ENCODE measurements around the gene TRUB1. TPM values are rescaled to one million over a fixed set of nuclear protein-coding genes. Genes with fewer than 3 reads are reported as not detected.
"Not testable (repeated sequence)": the region's sequence is repeated elsewhere in the genome, so short reads cannot be mapped to it uniquely, and the experiment has no call there.

The TRUB1 gene
- total RNA-seq, 1 donor from 2014 or later: 9.0 TPM

DNA sequence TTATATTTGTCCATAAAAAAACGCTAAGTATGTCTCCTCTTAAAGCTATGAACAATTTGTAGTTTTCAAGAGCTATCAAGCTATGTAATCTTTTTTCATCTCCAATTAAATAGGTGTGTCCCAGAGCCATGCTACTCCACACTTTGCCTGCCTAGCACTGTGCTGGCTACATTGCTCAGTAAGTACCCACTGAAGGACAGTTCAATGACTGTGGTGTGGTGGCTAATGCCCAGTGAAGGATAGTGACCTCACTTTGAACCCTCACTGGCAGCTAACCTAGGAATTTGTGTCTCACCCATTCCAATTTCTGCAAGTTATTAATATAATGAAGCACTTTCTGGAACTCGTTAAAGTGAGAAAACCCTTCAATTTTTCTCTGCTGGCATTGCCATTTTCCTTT lies 14.4 kb upstream of the TRUB1 start:
- DNase-seq (ENCODE audit: low spot score): no peak
- ATAC-seq: no peak

DNA sequence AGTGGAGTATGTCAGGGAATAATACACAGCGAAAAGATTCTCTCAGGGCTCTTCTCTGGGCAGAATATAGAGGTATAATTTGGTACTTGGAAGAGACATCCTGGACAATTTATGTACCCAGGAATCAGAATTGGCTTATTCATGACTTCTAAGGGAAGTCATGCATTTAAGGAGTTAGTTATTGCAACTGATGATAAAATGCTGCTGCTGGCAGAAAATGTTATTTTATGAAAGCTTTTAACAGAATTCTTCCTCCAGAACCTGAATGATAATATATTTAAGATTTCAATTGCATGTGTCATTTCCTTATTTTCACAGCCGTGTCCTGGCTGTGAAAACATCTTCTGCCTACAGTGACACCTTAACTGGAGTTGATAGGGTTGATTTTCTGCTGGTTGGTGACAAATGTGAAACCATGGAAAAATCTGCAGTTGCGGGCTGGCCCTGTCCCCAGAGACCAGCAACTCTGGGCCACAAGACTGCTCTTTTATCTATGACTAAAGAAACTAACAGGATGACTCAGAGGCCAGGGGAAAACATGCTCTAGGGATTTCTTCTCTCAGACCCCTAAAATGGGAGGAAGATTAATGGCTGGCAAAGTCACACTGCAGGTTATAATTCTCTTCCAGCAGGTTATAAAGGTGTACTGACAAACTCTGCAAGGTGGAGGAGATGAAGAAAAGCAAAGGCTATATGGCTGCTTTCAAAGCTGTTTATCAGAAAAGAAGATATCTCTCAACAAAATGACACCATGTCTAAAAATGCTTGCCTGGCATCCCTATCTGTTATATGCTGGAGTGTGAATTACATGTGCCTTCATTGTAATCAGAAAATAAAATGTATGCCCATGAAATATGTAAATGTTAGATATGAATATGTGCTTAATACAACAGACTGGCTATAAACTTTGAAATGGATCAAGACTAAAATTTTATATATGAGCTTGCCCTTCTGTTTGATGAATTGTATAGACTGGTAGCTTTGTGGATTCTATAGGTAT lies 12.1 kb upstream of the TRUB1 start:
- ATAC-seq (no peak), DNase-seq (ENCODE audit: low spot score) (no peak)

DNA sequence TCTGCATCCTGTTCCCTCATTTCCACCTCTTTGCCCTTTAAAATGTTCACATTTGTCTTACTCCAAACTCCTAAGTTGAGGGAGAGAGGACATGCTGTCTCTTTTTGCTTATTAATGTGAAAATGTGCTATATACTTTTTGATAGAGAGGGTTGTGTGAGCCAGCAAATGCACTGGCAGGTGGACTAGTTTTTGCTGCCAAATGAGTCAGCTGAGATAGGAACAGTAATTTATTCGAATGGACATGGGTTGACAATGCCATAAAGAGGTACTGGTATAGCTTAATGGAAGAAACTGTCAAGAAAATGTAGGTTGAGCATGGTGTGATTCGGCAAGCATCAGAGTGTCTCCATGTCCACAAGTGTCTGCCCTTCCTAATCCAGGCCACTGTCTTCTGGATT lies 9.2 kb upstream of the TRUB1 start:
- DNase-seq (ENCODE audit: low spot score) (no peak), ATAC-seq (no peak)

DNA sequence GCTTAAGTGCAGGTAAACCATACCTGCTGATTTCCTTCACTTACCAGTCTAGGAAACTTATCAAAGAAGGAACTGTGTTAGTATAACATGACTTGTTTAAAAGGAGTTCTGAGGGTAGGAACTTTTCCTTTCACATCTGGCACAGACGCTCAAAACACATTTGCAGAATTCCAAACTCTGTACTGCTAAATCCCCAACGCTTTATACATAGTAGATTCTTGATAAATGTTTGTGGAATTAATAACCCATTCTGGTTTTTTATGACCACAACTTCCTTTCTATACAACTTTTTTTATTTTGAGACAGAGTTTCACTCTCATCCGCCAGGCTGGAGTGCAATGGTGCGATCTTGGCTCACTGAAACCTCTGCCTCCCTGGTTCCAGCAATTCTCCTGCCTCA lies 7.7 kb upstream of the TRUB1 start:
- no peak for DNase-seq (ENCODE audit: low spot score)
- ATAC-seq: no peak

DNA sequence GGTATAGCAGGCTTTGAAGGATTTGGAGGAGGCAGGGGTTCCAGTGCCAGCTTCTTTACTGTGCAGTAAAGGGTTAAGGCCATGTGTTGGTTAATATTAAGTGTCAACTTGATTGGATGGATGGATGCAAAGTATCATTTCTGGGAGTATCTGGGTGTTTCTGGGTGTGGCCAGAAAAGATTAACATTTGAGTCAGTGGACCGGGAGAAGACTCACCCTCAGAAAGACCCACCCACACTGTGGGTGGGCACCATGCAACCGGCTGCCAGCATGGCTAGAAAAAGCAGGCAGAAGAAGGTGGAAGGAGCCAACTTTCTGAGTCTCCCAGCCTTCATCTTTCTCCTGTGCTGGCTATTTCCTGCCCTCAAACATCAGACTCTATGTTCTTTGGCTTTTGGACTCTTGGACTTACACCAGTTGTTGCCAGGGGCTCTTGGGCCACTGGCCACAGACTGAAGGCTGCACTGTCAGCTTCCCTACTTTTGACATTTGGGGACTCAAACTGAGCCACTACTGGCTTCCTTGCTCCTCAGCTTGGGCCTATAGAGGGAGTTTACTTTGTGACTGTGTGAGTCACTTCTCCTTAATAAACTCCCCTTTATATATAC lies 6.8 kb upstream of the TRUB1 start:
- DNase-seq (ENCODE audit: low spot score): no peak
- ATAC-seq: peak; percentile 53

DNA sequence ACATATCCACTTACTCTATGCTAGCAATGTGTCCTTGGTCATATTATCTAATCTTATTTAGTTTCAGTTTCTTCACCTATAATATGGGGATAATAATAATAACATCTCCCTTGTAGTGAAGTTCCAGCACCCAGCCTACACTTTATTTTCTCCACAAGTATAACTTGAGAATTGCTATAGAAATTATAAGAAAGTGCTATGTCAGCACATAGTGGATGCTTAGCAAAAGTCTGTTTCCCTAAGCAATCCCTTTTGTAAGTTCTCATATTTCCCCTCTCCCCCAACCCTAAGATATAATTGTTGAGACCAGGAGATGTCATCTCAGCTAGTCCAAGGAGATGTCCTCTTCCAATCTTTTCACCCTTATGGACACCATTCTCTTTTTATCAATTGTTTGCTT lies 5.8 kb upstream of the TRUB1 start:
- no peak for DNase-seq (ENCODE audit: low spot score)
- no peak for ATAC-seq

DNA sequence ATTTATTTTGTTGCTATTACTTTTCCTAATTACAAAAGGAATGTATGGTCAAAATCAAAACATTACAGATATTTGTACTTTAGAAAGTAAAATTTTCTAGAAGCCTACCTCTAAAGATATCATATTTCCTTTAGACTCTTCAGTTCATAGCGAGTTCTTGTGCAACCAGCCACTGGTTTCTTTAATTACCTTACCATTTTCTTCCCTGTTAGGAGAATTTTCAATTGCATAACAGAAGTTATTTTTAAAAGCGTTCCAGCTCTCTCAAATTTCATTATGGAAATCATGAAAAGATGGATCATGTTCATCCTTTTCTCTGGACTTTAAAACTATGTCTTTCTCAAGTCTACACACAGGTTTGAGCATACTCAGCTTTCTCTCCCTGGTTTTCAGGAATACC lies 5.0 kb upstream of the TRUB1 start:
- DNase-seq (ENCODE audit: low spot score): no peak

DNA sequence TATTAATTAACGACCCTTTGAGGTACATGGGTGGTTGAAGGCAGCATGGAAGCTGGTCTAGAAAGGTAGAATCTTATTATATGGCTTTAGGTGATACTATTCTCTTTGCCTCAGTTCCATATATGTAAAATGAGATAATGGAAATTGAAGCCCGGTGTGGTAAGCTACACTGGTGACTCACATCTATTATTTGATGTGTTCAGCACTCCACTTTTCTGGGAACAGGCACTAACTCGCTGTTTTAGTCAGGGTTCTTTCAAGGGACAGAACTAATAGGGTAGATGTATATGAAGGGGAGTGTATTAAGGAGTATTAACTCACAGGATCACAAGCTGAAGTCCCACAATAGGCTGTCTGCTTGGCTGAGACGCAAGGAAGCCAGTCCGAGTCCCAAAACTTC lies 4.4 kb upstream of the TRUB1 start:
- ATAC-seq (no peak), DNase-seq (ENCODE audit: low spot score) (no peak)

More for the DNA sequence above, 5.0 kb upstream of the TRUB1 start:
- no peak for ATAC-seq

DNA sequence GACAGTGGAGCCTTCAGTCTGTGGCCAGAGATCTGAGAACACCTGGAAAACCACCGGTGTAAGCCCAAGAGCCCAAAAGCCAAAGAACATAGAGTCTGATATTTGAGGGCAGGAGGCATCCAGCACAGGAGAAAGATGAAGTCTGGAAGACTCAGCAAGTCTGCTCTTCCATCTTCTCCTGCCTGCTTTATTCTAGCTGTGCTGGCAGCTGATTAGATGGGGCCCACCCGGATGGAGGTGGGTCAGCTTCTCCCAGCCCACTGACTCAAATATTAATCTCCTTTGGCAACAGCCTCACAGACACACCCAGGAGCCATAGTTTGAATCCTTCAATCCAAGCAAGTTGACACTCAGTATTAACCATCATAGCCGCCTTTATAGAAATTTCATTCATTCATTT lies 4.0 kb upstream of the TRUB1 start:
- DNase-seq (ENCODE audit: low spot score); ATAC-seq: not testable (repeated sequence)

DNA sequence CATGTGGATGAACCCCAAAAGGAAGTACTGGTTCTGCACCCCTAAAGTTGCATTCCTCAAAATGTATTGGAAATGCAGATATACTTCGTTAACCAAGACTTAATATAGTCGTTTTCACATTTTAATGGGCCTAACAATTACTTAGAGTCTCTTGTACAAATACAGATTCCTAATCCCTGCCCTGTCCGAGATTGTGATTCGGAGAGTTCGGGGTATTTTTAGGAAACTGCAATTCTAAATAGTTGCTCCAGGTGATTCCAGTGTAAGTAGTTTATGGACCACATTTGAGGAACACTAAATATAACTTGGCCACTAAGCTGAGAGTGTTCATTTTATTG lies 830 bp downstream of the TRUB1 start:
- ATAC-seq (no peak), DNase-seq (ENCODE audit: low spot score) (no peak)

DNA sequence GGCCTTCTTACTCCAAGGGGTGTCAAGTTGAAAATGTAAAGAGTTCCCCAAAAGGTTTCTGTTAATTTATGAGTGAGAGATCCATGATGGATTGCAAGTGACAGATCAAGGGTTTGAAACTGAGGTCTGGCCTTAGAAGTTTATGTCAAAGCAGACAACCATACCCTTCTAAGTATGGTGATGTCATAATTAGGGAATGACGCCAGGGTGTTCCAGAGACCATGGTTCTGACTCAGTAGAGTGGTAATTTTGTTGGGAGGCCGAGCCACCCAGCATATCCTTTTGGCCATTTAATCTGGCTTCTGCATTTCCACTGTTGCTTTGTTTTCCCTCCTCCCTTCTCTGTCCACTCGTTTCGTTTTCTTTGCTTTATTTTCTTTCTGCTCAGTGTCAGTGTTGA lies 2.7 kb downstream of the TRUB1 start:
- ATAC-seq: no peak
- DNase-seq (ENCODE audit: low spot score): no peak

DNA sequence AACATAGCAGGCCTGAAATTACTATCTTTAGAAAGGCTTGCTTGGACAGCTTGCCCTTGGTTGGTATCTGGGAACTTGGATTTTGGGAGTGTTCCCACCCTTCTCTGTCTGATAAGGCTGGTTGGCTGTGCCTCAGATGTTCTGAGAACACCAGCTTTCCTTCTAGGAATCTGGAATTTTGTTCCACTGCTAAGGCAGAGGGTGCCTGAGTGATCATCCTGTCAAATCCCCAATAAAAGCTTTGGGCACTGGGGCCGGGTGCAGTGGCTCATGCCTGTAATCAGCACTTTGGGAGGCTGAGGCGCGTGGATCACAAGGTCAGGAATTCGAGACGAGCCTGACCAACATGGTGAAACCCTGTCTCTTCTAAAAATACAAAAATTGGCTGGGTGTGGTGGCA lies 5.0 kb downstream of the TRUB1 start:
- ATAC-seq: no peak

DNA sequence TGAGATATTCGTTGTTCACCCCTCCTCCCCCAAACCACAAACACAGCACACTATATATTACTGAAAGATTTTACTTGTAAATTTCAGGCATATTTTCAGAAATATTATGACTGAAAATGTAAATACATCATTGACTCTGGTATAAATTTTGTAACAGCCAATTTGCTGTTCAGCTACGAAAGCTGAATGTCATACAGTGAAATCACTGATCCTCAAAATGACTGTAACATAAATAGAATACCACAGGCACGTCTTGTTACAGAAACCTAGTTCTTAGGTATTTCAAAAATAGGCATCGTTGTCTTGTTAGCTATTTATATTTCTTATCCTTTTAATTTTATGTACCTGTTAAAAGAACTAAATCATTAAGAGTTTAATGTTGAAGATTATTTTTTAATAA lies 15.1 kb downstream of the TRUB1 start:
- DNase-seq (ENCODE audit: low spot score) (no peak), ATAC-seq (no peak)

More for the DNA sequence above, 5.0 kb downstream of the TRUB1 start:
- no peak for DNase-seq (ENCODE audit: low spot score)

DNA sequence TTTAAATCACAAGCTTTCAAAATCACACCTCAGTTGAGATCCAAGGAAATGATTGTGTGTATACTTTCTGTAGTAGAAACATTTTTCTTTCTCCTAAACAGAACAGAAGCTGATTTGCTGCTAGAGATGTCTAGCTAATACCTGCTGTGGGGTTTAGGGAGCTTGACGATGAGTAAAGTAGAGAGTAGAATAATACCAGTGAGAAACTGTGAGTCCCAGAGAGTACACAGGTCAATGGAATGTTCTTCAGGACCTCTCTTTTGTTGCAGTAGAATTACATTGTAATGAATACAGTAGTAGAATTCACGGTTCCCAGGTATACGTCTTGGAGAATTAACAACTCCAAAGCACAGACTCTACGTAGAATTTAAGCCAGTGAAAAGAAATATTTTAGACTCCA lies 18.0 kb downstream of the TRUB1 start:
- ATAC-seq (no peak), DNase-seq (ENCODE audit: low spot score) (no peak)

DNA sequence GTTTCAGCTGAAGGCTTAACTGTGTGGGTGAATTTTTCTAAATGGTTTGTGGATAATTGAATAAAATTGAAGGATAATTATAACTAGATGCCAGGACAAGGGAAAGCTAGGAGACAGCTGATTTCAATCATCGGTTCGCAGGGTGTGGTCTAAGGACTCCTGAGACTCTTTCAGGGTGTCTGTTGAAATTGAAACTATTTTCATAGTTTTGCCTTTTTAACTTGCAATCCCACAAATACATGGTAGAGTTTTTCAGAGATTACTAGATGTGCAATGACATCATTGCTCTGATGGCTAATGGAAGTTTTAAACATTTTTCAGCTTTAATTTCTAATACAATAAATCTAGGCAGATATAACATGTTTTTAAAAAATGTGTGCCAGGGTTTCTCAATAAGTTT lies 18.5 kb downstream of the TRUB1 start:
- no peak for DNase-seq (ENCODE audit: low spot score)
- no peak for ATAC-seq

DNA sequence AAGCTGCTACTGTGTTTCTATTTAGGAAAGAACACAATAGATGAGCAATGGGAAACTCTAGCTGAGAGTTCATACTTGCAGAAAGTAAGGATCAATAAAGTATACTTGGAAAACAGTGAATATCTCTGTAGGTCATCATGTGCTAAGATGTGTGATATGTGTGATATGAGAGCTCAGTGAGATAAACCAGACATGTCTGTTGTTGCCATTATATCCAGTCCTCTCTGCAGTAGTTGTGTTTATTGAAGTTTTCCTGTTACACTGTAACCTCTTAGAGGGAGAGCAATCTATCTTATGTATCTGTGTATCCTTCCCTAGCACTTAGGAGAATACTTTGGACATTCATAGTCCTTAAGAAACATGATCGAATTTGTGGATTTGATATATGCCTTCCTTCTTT lies 19.1 kb downstream of the TRUB1 start:
- DNase-seq (ENCODE audit: low spot score): no peak
- ATAC-seq: no peak

DNA sequence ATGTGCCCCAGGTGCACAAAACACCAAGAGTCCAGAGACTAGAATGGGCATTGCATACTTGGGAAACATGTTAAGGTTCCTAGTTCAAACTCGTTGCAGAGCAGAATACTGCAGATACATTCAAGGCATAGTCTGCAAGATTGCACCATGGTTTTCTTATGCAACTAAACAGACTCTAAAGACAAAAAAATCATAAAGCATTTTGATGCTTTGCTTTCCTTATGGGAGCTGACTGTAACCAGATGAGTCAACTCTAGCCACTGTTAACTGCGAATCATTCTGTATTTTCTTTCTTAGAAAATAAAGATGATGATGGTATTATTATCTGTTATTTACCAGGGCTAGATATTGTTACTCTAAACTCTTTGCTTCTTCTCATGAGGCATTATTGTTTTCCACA lies 19.7 kb downstream of the TRUB1 start:
- DNase-seq (ENCODE audit: low spot score) (no peak), ATAC-seq (no peak)

DNA sequence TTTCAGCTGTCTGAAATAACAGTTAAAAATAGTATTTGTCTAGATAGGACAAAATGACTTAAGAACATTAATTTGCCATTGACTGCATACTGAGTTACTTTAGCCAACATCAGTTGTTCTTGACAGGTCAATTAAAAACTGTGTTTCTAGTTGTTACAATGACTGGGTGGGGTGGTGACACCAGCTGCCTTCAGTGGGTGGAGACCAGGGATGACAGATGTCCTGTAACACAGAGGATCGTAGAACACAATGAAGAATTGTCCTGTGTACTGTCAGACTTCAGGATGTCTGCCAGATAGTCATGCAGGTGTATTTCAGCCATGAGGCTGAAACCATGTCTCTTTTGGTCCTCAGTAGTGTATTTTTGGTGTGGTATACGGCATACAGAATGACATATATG lies 24.4 kb downstream of the TRUB1 start:
- no peak for ATAC-seq

DNA sequence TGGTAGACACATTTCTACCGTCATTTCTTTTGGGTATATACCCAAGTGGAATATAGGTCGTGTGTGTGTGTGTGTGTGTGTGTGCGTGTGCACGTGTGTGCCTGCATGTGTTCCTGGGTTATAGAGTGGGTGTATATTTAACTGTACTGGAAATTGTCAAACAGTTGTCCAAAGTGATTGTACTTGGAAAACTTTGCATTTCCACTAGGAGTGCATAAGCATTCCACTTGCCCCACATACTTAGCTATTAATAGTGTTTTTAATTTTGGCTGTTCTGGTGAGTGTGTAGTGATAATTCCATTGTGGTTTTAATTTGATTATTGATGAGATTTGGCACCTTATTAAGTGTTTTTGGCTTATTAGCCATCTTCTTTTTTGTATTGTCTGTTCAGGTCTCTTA lies 25.9 kb downstream of the TRUB1 start:
- ATAC-seq (no peak), DNase-seq (ENCODE audit: low spot score) (no peak)

More for the DNA sequence above, 24.4 kb downstream of the TRUB1 start:
- no peak for DNase-seq (ENCODE audit: low spot score)

DNA sequence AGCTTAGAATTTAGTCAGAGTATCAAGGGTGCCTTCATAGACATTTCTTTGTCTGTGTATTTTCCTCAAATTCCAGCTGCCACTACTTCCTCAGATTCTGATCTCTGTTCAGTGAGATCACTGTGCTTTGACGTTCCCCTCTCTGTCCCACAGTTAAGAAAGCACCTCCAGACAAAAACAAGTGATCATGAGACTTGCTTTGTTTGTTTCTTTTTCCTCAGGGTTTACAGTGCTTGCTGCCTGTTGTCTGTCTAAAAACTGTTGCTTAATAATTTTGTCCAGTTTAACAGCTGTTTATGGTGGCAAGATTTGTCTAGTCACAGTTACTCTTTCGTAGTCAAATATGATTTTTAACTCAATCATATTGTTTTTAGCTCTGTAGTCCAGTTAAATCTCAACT lies 29.1 kb downstream of the TRUB1 start:
- no peak for ATAC-seq
- DNase-seq (ENCODE audit: low spot score): no peak

DNA sequence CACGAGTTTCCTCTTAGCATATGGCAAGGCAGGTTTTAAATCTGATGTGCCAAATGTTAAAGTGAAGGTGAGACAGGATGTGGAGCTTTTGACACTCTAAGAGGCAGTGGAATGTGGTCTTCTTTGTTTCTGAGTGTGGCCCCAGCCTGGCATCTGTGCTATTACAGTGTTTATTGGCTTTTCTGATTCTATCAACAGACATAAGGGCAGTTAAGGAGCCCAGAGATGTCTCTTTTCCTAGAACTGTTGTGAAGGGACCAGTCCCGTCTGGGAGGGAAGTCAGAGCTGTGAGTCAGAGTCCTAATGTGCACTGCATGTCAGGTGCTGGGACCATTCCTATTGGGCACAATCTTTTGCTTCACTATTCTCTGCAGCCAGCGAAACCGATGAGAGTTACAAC lies 32.5 kb downstream of the TRUB1 start:
- DNase-seq (ENCODE audit: low spot score): no peak
- no peak for ATAC-seq

DNA sequence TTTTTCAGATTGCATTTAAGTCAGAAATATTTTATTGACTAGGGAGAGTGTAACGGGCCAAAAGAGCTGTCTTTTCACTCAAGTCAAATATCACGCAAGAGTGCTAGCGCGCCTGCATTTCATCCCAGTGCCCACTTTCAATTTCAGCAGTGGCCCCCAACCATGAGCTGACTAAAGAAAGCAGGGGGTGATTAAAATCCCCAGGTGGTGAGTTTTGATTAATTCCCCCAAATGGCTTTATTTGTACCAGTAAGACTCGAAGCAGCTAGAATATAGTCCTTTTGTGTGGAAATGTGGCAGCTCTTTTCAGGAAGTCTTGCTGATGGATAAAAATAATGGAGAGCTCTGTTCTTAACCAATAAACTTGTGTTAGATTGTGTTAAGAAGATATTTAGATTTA lies 35.3 kb downstream of the TRUB1 start:
- no peak for ATAC-seq
- no peak for DNase-seq (ENCODE audit: low spot score)

DNA sequence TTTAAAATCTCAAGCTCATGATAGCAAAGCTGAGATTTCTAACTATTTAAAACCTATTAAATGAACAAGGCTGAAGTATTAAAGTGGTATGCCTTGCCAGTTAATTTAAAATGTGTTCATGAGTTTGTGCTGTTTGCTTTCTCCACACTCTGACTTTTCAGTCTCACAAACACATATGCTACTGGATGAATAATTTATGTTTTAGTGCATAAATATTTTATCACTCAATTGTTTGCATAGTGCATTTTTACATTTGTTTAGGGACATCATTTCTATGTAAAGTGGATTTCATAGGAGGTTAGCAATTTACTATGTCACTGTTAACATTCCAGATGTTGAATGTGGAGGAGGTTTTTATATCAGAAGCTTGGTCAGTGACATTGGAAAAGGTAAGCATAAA lies 36.0 kb downstream of the TRUB1 start:
- no peak for ATAC-seq

More for the DNA sequence above, 36.0 kb downstream of the TRUB1 start:
- DNase-seq (ENCODE audit: low spot score): no peak
